ENCODE data around the gene SUGP1.

SUGP1 gene

DNA sequence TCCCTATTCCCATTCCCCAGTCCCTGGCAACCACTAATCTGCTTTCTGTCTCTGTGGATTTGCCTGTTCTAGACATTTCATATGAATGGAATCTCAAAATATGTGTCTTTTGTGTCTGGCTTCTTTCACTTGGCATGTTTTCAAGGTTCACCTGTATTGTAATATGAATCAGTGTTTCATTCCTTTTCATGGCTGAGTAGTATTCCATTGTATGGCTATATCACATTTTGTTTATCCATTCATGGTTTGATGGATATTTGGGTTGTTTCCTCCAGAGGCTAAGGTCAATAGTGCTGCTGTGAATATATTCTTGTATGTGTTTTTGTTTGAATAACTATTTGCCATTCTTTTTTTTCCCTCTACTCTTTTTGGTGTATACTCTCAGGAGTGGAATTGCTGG lies 84.1 kb downstream of the SUGP1 start:
- H3K4me1 ChIP-seq (ENCODE audit: control insufficient read depth, low read length), result no peaks in the 10 kb centered on the region
- no peaks in the 10 kb centered on the region for H3K79me2 ChIP-seq (ENCODE audit: control insufficient read depth, low read length)
- no peak overlapping the region for H3K4me3 ChIP-seq (ENCODE audit: low read length)
- H3K36me3 ChIP-seq (ENCODE audit: control insufficient read depth, low read length), result no peaks in the 10 kb centered on the region
- no peaks in the 10 kb centered on the region for H3K27me3 ChIP-seq (ENCODE audit: control insufficient read depth, low read length)
- no peaks in the 10 kb centered on the region for H4K20me1 ChIP-seq (ENCODE audit: control insufficient read depth, insufficient read depth, low read depth, low read length)
- H3K4me2 ChIP-seq (ENCODE audit: low read length), result no peak overlapping the region
- no peaks in the 10 kb centered on the region for H3K9me2 ChIP-seq (replicated peaks; ENCODE audit: control insufficient read depth, low read length)
- TF ChIP-seq, protein P1, sequence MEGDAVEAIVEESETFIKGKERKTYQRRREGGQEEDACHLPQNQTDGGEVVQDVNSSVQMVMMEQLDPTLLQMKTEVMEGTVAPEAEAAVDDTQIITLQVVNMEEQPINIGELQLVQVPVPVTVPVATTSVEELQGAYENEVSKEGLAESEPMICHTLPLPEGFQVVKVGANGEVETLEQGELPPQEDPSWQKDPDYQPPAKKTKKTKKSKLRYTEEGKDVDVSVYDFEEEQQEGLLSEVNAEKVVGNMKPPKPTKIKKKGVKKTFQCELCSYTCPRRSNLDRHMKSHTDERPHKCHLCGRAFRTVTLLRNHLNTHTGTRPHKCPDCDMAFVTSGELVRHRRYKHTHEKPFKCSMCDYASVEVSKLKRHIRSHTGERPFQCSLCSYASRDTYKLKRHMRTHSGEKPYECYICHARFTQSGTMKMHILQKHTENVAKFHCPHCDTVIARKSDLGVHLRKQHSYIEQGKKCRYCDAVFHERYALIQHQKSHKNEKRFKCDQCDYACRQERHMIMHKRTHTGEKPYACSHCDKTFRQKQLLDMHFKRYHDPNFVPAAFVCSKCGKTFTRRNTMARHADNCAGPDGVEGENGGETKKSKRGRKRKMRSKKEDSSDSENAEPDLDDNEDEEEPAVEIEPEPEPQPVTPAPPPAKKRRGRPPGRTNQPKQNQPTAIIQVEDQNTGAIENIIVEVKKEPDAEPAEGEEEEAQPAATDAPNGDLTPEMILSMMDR (IDR thresholded peaks at IDR 0.05; ENCODE audit: low read depth, low read length, poor library complexity, severe bottlenecking), result no peak
- no peak for TF ChIP-seq EZH2phosphoT487 (IDR thresholded peaks at IDR 0.05; ENCODE audit: borderline replicate concordance, low read length)
- no peak overlapping the region for H3K27ac ChIP-seq (ENCODE audit: low read depth, low read length)
- H3F3A ChIP-seq (ENCODE audit: control insufficient read depth, insufficient read depth), result no peaks in the 10 kb centered on the region
- H3K9me3 ChIP-seq (ENCODE audit: control insufficient read depth, insufficient read depth, low read length), result peaks cover 14% of the 10 kb centered on the region

DNA sequence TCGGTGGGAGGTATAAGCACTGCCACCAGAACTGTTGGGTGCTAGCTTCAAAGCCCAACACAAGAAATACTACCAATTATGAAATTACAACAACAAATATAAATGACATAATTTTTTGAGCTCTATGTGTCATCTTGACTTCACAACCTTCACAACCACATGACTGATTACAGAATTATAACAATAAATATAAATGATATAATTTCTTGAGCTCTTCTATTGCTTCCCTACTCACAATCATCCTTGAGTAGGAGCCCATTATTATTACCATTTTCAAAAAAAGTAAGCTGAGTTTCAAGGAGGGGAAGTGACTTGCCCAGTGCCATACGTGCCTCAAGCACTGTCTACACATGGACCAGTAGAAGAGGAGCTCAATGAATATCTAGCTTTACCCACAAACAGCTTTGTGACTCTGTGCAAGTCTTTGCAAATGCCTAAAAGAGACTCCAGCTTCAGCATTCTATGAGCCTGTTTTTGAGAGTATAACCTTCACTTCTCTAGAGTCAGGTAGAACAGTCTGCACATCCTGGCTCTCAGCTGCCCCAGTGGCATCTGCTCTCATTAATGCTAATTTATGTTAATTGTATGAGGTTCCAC lies 86.0 kb downstream of the SUGP1 start:
- TF ChIP-seq EZH2phosphoT487 (IDR thresholded peaks at IDR 0.05; ENCODE audit: borderline replicate concordance, low read length), result no peak
- TF ChIP-seq, protein P1 (IDR thresholded peaks at IDR 0.05; ENCODE audit: low read depth, low read length, poor library complexity, severe bottlenecking), result no peak
- no peak overlapping the region for H3K4me2 ChIP-seq (ENCODE audit: low read length)
- no peaks in the 10 kb centered on the region for H3K4me1 ChIP-seq (ENCODE audit: control insufficient read depth, low read length)
- H3K27me3 ChIP-seq (ENCODE audit: control insufficient read depth, low read length), result no peaks in the 10 kb centered on the region
- no peaks in the 10 kb centered on the region for H3K36me3 ChIP-seq (ENCODE audit: control insufficient read depth, low read length)
- no peaks in the 10 kb centered on the region for H3F3A ChIP-seq (ENCODE audit: control insufficient read depth, insufficient read depth)
- H3K4me3 ChIP-seq (ENCODE audit: low read length), result no peak overlapping the region
- H4K20me1 ChIP-seq (ENCODE audit: control insufficient read depth, insufficient read depth, low read depth, low read length), result no peaks in the 10 kb centered on the region
- H3K27ac ChIP-seq (ENCODE audit: low read depth, low read length), result no peak overlapping the region
- peaks cover 14% of the 10 kb centered on the region for H3K9me3 ChIP-seq (ENCODE audit: control insufficient read depth, insufficient read depth, low read length)
- H3K9me2 ChIP-seq (replicated peaks; ENCODE audit: control insufficient read depth, low read length), result no peaks in the 10 kb centered on the region
- H3K79me2 ChIP-seq (ENCODE audit: control insufficient read depth, low read length), result no peaks in the 10 kb centered on the region

DNA sequence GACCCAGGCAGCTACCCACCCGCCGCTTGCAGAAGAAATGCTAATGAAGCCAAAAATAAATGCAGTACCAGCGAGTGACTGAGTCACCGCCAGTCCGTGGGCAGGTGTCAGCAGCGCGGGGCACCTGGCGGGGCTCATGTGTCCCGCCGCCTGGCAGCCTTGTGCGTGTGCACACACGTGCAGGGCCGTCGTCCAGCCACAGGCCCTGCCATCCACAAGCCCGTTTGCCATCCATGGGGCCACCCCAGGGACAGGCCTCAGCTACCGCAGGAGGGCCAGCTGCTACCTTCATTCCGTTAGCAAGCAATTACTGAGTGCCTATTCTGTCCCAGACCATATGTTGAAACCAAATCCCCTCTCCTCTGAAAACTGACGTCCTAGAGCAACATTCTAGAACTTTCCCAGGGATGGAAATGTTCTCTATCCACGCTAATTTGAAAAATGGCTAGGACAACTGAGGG lies 88.0 kb downstream of the SUGP1 start:
- no peaks in the 10 kb centered on the region for H3K36me3 ChIP-seq (ENCODE audit: control insufficient read depth, low read length)
- no peak overlapping the region for H3K4me2 ChIP-seq (ENCODE audit: low read length)
- no peaks in the 10 kb centered on the region for H3F3A ChIP-seq (ENCODE audit: control insufficient read depth, insufficient read depth)
- H3K79me2 ChIP-seq (ENCODE audit: control insufficient read depth, low read length), result no peaks in the 10 kb centered on the region
- no peak overlapping the region for H3K27ac ChIP-seq (ENCODE audit: low read depth, low read length)
- H3K4me1 ChIP-seq (ENCODE audit: control insufficient read depth, low read length), result no peaks in the 10 kb centered on the region
- TF ChIP-seq, protein P1 (IDR thresholded peaks at IDR 0.05; ENCODE audit: low read depth, low read length, poor library complexity, severe bottlenecking), result no peak
- TF ChIP-seq EZH2phosphoT487 (IDR thresholded peaks at IDR 0.05; ENCODE audit: borderline replicate concordance, low read length), result no peak
- H4K20me1 ChIP-seq (ENCODE audit: control insufficient read depth, insufficient read depth, low read depth, low read length), result no peaks in the 10 kb centered on the region
- H3K4me3 ChIP-seq (ENCODE audit: low read length), result no peak overlapping the region
- H3K9me3 ChIP-seq (ENCODE audit: control insufficient read depth, insufficient read depth, low read length), result peaks cover 14% of the 10 kb centered on the region
- H3K9me2 ChIP-seq (replicated peaks; ENCODE audit: control insufficient read depth, low read length), result no peaks in the 10 kb centered on the region
- no peaks in the 10 kb centered on the region for H3K27me3 ChIP-seq (ENCODE audit: control insufficient read depth, low read length)

Data from DOHH2 (cell line).